ENCODE results near the gene DRG1.

GRCh38 chr22:31361743-31362142, 37.7 kb upstream of the DRG1 start:
- TF ChIP-seq CTCF (IDR thresholded peaks at IDR 0.05; ENCODE audit: low read depth, low read length) (no peak), EZH2phosphoT487 (IDR thresholded peaks at IDR 0.05; ENCODE audit: low read depth) (no peak)
